Smooth muscle cell (in vitro differentiated cells): ENCODE data around the gene MST1. TPM values are rescaled to one million over a fixed set of nuclear protein-coding genes. Genes with fewer than 3 reads are reported as not detected.

Experiments
- DNase-seq: peaks from one replicate; lab custom pipeline; 2025; ENCODE audit not compliant: unreplicated experiment; lab: John Stamatoyannopoulos, UW
- H2AFZ ChIP-seq: fragments of 200-600 bp; sonication (generic); 2 replicates; pipeline ENCODE4 v1.6.0; 2016; ENCODE audit warnings: antibody characterized with exemption, low read depth, mild to moderate bottlenecking
- H3F3A ChIP-seq: fragments of 200-600 bp; sonication (generic); 2 replicates; pipeline ENCODE4 v1.6.0; 2017; ENCODE audit warnings: antibody characterized with exemption, low read depth
- H3K27ac ChIP-seq: fragments of 200-600 bp; sonication (generic); 2 replicates; pipeline ENCODE4 v1.5.1; 2016; ENCODE audit warnings: low read depth, mild to moderate bottlenecking
- H3K27me3 ChIP-seq: fragments of 200-600 bp; sonication (generic); 2 replicates; pipeline ENCODE4 v1.6.1; 2016; ENCODE audit warnings: low read depth, mild to moderate bottlenecking
- H3K36me3 ChIP-seq: fragments of 200-600 bp; sonication (generic); 2 replicates; pipeline ENCODE4 v1.5.1; 2016; ENCODE audit warnings: low read depth
- H3K4me1 ChIP-seq: fragments of 200-600 bp; sonication (generic); 2 replicates; pipeline ENCODE4 v1.5.1; 2016; ENCODE audit warnings: low read depth
- H3K4me2 ChIP-seq: fragments of 200-600 bp; sonication (generic); 2 replicates; pipeline ENCODE4 v1.6.0; 2016; ENCODE audit warnings: mild to moderate bottlenecking
- H3K4me3 ChIP-seq: fragments of 200-600 bp; sonication (generic); 2 replicates; pipeline ENCODE4 v1.5.1; 2016; ENCODE audit warnings: mild to moderate bottlenecking
- H3K79me2 ChIP-seq: fragments of 200-600 bp; sonication (generic); 2 replicates; pipeline ENCODE4 v1.6.0; 2016; ENCODE audit warnings: low read depth, mild to moderate bottlenecking
- H3K9ac ChIP-seq: fragments of 200-600 bp; sonication (generic); 2 replicates; pipeline ENCODE4 v1.6.0; 2016; ENCODE audit warnings: low read depth
- H3K9me3 ChIP-seq: fragments of 200-600 bp; sonication (generic); replicated peaks from 2 replicates; pipeline ENCODE4 v1.5.1; 2016; ENCODE audit warnings: low read depth
- H4K20me1 ChIP-seq: fragments of 200-600 bp; sonication (generic); 2 replicates; pipeline ENCODE4 v1.6.0; 2016; ENCODE audit warnings: low read depth
- CTCF ChIP-seq: fragments of 200-600 bp; sonication (generic); IDR thresholded peaks from 2 replicates; pipeline ENCODE4 v1.5.1; 2017; ENCODE audit warnings: borderline replicate concordance, mild to moderate bottlenecking, antibody characterized with exemption; ENCODE audit not compliant: insufficient read depth, poor library complexity, severe bottlenecking
- WGBS: methylation state at CpG from one replicate; pipeline ENCODE4 v1.1.7; 2016; ENCODE audit warnings: low lambda C conversion rate; 5-methylcytosine and 5-hydroxymethylcytosine counted together
- polyA plus RNA-seq: library from polyadenylated mRNA; unstranded; fragments of >200 nt; fragmentation: Nextera tagmentation; extraction: Ambion mirVana; gene quantifications from 2 replicates; pipeline ENCODE4 v1.2.1, GENCODE V29; 2016
- small RNA-seq: library from RNA; depleted of rRNA; stranded (forward); fragments of <200 nt; gene quantifications from one replicate; pipeline ENCODE3, GENCODE V24; 2014
- total RNA-seq: library from RNA; depleted of rRNA; stranded (reverse); fragments of >200 nt; gene quantifications from 2 replicates; pipeline ENCODE4 v1.2.3, GENCODE V29; 2014

Gene MST1
- total and polyA plus RNA-seq, 2 experiments from 2014 or later: 18.7 to 22.9 TPM

GRCh38 chr3:49638445-49638844, 50.8 kb downstream of the MST1 start:
- Histone ChIP-seq H3K27ac (no peak overlapping the region), H3K36me3 (no peaks in the 10 kb centered on the region), H4K20me1 (no peaks in the 10 kb centered on the region), H3F3A (no peaks in the 10 kb centered on the region), H3K9me3 (no peaks in the 10 kb centered on the region), H3K9ac (no peak overlapping the region), H2AFZ (no peak overlapping the region), H3K4me3 (no peak overlapping the region), H3K4me1 (no peaks in the 10 kb centered on the region), H3K27me3 (no peaks in the 10 kb centered on the region), H3K4me2 (no peak overlapping the region), H3K79me2 (no peaks in the 10 kb centered on the region)
- TF ChIP-seq CTCF: no peak
- WGBS: 46% methylated on average over 7 of the region's 8 CpGs
- no peak for DNase-seq

GRCh38 chr3:49636883-49637609, 52.2 kb downstream of the MST1 start:
- no peak overlapping the region for H3K4me2 ChIP-seq
- no peaks in the 10 kb centered on the region for H3F3A ChIP-seq
- no peaks in the 10 kb centered on the region for H3K9me3 ChIP-seq
- no peak overlapping the region for H3K9ac ChIP-seq
- no peaks in the 10 kb centered on the region for H3K27me3 ChIP-seq
- H3K79me2 ChIP-seq: no peaks in the 10 kb centered on the region
- H3K27ac ChIP-seq: no peak overlapping the region
- H2AFZ ChIP-seq: no peak overlapping the region
- 83% methylated on average over 7 of the region's 7 CpGs for WGBS
- no peaks in the 10 kb centered on the region for H3K4me1 ChIP-seq
- TF ChIP-seq CTCF: no peak
- H3K36me3 ChIP-seq: no peaks in the 10 kb centered on the region
- DNase-seq: no peak
- H3K4me3 ChIP-seq: no peak overlapping the region
- no peaks in the 10 kb centered on the region for H4K20me1 ChIP-seq

GRCh38 chr3:49634736-49635135, 54.5 kb downstream of the MST1 start:
- no peak overlapping the region for H3K4me2 ChIP-seq
- no peaks in the 10 kb centered on the region for H3F3A ChIP-seq
- no peak for TF ChIP-seq CTCF
- no peaks in the 10 kb centered on the region for H3K27me3 ChIP-seq
- no peaks in the 10 kb centered on the region for H3K4me1 ChIP-seq
- H3K4me3 ChIP-seq: no peak overlapping the region
- no peaks in the 10 kb centered on the region for H4K20me1 ChIP-seq
- no peaks in the 10 kb centered on the region for H3K36me3 ChIP-seq
- H2AFZ ChIP-seq: no peak overlapping the region
- H3K9me3 ChIP-seq: no peaks in the 10 kb centered on the region
- H3K79me2 ChIP-seq: no peaks in the 10 kb centered on the region
- 80% methylated on average over 3 of the region's 3 CpGs for WGBS
- no peak overlapping the region for H3K9ac ChIP-seq
- DNase-seq: no peak
- H3K27ac ChIP-seq: no peak overlapping the region

Small RNA genes within 50 kb of the gene (small RNA-seq; reads per million reads assigned to genes)
- not detected for gene AMIGO3

Other genes starting within 250 kb of the MST1 start
- gene DAG1, start 219.2 kb downstream of the MST1 start, total RNA-seq: 61.6 and 65.2 TPM in 2 replicates
- 32.1 and 53.0 TPM in 2 replicates for gene DAG1, start 219.2 kb downstream of the MST1 start, polyA plus RNA-seq
- gene BSN, start 135.0 kb downstream of the MST1 start, total RNA-seq: under 0.01 and 0.22 TPM in 2 replicates
- 0.07 and 0.50 TPM in 2 replicates for gene BSN, start 135.0 kb downstream of the MST1 start, polyA plus RNA-seq
- gene APEH, start 15.1 kb downstream of the MST1 start, total RNA-seq: 53.1 and 69.4 TPM in 2 replicates
- gene APEH, start 15.1 kb downstream of the MST1 start, polyA plus RNA-seq: 91.7 and 104 TPM in 2 replicates
- gene RNF123, start 83 bp upstream of the MST1 start, total RNA-seq: 15.8 and 17.3 TPM in 2 replicates
- 23.9 and 37.8 TPM in 2 replicates for gene RNF123, start 83 bp upstream of the MST1 start, polyA plus RNA-seq
- 2.8 and 2.9 TPM in 2 replicates for gene AMIGO3, start 30.2 kb upstream of the MST1 start, total RNA-seq
- 2.2 and 2.4 TPM in 2 replicates for gene AMIGO3, start 30.2 kb upstream of the MST1 start, polyA plus RNA-seq
- gene GMPPB, start 34.5 kb upstream of the MST1 start, total RNA-seq: 21.1 and 21.3 TPM in 2 replicates
- 68.3 and 74.8 TPM in 2 replicates for gene GMPPB, start 34.5 kb upstream of the MST1 start, polyA plus RNA-seq
- gene IP6K1, start 97.1 kb upstream of the MST1 start, total RNA-seq: 26.8 and 31.1 TPM in 2 replicates
- gene IP6K1, start 97.1 kb upstream of the MST1 start, polyA plus RNA-seq: 23.0 and 24.6 TPM in 2 replicates
- 0.31 and 4.8 TPM in 2 replicates for gene CDHR4, start 110.4 kb upstream of the MST1 start, total RNA-seq
- gene CDHR4, start 110.4 kb upstream of the MST1 start, polyA plus RNA-seq: 0.84 TPM in 1 of 2 replicates, not detected in the other
- gene INKA1, start 113.8 kb upstream of the MST1 start, total RNA-seq: 2.5 and 4.1 TPM in 2 replicates
- 7.3 and 8.1 TPM in 2 replicates for gene INKA1, start 113.8 kb upstream of the MST1 start, polyA plus RNA-seq
- 0.94 and 6.9 TPM in 2 replicates for gene UBA7, start 124.5 kb upstream of the MST1 start, total RNA-seq
- 6.6 and 10.3 TPM in 2 replicates for gene UBA7, start 124.5 kb upstream of the MST1 start, polyA plus RNA-seq
- gene TRAIP, start 167.1 kb upstream of the MST1 start, total RNA-seq: 1.1 and 3.8 TPM in 2 replicates
- gene TRAIP, start 167.1 kb upstream of the MST1 start, polyA plus RNA-seq: 3.3 and 4.6 TPM in 2 replicates
- gene CAMKV, start 180.4 kb upstream of the MST1 start, total RNA-seq: not detected in 2 replicates
- not detected in 2 replicates for gene CAMKV, start 180.4 kb upstream of the MST1 start, polyA plus RNA-seq
- 0.63 TPM in 1 of 2 replicates, not detected in the other for gene MST1R, start 214.4 kb upstream of the MST1 start, total RNA-seq
- gene MST1R, start 214.4 kb upstream of the MST1 start, polyA plus RNA-seq: 0.28 and 0.59 TPM in 2 replicates
- 4.1 and 9.0 TPM in 2 replicates for gene MON1A, start 240.3 kb upstream of the MST1 start, total RNA-seq
- gene MON1A, start 240.3 kb upstream of the MST1 start, polyA plus RNA-seq: 8.3 and 9.8 TPM in 2 replicates